GM10248 (cell line): ENCODE data around the gene PLCD1.

ENCODE experiments used
- CTCF ChIA-PET: fragments of 300-600 bp; sonication (Branson Sonifier 250); formaldehyde crosslinking; extraction: SDS; loops from one replicate; lab custom pipeline; 2021; ENCODE audit warnings: antibody characterized with exemption; lab: Yijun Ruan, JAX
- POLR2A ChIA-PET: fragments of 350-650 bp; sonication (Branson Sonifier 250); formaldehyde crosslinking; extraction: SDS; loops from one replicate; lab custom pipeline; 2020; ENCODE audit warnings: antibody characterized with exemption; lab: Yijun Ruan, JAX
- DNase-seq: peaks from one replicate; pipeline ENCODE4 v3.0.0; 2012; ENCODE audit errors: extremely low spot score
- TF ChIP-seq, protein P1 (sequence below): IDR thresholded peaks from 2 replicates; pipeline ENCODE4 v1.5.1; 2012; ENCODE audit warnings: mild to moderate bottlenecking, low read depth; ENCODE audit errors: extremely low read depth, missing control alignments, control extremely low read depth

PLCD1 gene

DNA sequence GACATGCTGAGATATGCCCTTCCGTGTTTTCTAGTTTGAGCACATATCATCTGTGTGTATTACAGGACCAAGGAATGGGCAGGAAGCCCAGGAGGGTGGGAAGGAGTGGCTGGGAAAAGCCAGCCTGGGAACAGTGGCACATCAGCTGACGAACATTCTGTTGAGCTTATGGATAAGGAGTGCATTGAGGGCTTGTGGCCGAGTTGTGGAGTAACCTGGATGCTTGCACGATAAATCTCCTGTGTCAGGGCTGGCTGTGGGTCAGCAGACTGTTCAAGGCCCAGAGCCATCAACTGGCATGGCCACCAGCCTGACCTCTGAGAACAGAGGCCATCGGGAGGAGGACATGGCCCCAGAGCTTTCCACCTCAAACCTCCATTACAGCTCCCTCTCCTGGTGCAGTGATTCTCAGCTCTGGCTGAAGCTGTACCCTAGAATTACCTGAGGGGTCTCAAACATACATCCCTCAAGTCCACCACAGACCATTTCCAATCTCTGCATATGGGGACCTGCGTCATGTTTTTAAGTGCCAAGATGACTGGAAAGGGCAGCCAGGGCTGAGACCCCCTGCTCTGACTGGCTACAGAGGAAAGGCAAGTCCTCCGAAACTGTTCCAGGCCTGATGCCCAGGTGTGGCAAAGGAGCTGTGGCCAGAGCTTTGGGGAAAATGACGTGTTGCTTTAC lies 43.7 kb downstream of the PLCD1 start:
- TF ChIP-seq, protein P1, sequence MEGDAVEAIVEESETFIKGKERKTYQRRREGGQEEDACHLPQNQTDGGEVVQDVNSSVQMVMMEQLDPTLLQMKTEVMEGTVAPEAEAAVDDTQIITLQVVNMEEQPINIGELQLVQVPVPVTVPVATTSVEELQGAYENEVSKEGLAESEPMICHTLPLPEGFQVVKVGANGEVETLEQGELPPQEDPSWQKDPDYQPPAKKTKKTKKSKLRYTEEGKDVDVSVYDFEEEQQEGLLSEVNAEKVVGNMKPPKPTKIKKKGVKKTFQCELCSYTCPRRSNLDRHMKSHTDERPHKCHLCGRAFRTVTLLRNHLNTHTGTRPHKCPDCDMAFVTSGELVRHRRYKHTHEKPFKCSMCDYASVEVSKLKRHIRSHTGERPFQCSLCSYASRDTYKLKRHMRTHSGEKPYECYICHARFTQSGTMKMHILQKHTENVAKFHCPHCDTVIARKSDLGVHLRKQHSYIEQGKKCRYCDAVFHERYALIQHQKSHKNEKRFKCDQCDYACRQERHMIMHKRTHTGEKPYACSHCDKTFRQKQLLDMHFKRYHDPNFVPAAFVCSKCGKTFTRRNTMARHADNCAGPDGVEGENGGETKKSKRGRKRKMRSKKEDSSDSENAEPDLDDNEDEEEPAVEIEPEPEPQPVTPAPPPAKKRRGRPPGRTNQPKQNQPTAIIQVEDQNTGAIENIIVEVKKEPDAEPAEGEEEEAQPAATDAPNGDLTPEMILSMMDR = no peak
- CTCF ChIA-PET = interaction anchor here (0.8 to 5.2 kb wide), 5 partner anchors 9 to 130 kb away, joined by 3 to 39 read pairs (median 5); no protein-coding TSS in a partner anchor
- DNase-seq = no peak
- POLR2A ChIA-PET = no interaction called here

DNA sequence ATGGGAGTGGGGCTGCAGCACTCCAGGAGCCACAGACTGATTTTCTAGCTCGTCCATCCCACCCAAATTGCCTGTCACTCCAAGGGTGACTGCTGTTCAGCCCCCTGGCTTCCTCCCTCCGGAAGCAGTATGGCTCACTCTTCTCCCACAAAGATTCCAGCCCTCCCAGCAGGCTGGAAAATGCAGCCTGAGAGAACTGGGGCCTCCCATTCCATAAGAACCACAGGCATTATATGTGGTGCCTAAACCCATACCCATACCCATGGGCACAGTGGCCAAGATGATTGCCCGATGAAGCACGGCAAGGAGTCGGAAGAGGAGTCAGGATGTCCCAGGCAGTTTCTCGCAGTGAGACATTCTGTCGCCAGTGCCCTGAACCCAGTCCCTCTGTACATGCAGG lies 44.8 kb downstream of the PLCD1 start:
- DNase-seq = no peak
- ChIA-PET POLR2A (no interaction called here), CTCF (interaction anchor here (2.1 to 5.2 kb wide), 2 partner anchors 10 to 129 kb away, joined by 8 to 39 read pairs; no protein-coding TSS in a partner anchor)
- TF ChIP-seq, protein P1 = no peak

DNA sequence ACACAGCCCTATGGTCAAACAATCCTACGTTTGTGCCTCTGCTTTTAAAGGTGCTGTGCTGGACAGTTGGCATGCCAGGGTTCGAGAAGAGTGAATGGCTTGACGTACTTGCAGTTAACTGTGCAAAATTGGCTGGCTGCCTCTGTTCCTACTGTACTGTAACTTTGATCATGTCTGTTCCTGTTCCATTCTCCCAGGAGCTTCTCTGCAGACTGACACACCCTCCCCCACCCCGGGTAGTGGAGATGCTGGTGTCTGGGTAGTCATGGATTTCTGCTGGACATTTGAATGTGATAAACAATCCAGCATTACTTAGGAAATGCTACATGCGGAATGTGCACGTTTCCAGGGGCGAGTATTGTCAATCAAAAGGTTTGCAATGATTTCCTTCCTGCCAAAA lies 45.4 kb downstream of the PLCD1 start:
- POLR2A ChIA-PET = no interaction called here
- CTCF ChIA-PET = interaction anchor here (1.1 to 6.2 kb wide), 4 partner anchors 10 to 129 kb away, joined by 5 to 39 read pairs (median 21); no protein-coding TSS in a partner anchor

DNA sequence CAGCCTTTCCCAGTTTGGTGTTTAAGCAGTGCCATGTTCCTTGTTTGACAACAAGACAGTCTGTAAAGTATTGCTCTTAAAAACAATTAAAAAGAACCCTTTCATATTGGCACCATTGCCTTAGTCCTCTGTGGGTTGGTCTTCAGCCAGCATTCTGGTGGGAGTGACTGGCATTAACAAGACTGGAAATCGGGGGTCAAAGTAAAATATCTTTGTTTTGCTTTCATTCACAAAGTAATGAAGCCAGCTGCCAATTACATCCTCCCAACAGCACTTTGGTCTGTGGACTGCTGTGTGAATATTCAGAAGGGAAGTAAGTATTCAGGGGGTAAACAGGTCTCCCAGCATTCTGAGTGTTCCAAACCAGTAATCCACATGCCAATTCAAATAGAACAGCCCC lies 47.1 kb downstream of the PLCD1 start:
- CTCF ChIA-PET = interaction anchor here (1.3 to 6.2 kb wide), 4 partner anchors 8 to 21 kb away, joined by 5 to 39 read pairs (median 21); no protein-coding TSS in a partner anchor
- POLR2A ChIA-PET = interaction anchor here (0.8 kb wide), 1 partner anchor 11 kb away, joined by 3 read pairs; no protein-coding TSS in a partner anchor

More for the DNA sequence above, 45.4 kb downstream of the PLCD1 start:
- no peak for DNase-seq
- TF ChIP-seq, protein P1 = no peak

DNA sequence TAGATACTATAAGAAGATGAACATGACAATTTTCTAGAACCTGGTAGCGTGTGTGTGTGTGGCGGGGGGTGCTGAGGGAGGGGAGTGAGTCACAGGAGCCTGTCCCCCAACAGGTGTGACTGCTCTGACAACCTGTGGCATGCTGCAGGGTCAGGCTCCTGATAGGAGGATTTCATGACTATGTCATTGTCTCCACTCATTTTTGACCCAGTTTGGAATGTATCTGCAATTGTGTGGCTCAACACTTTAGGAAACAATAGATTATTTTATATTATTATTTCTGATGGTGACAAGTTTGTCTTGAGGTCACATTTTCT lies 48.1 kb downstream of the PLCD1 start:
- ChIA-PET CTCF (interaction anchor here (1.3 to 6.2 kb wide), 2 partner anchors 14 to 16 kb away, joined by 8 to 34 read pairs; no protein-coding TSS in a partner anchor), POLR2A (no interaction called here)
- TF ChIP-seq, protein P1 = no peak
- no peak for DNase-seq

More for the DNA sequence above, 47.1 kb downstream of the PLCD1 start:
- TF ChIP-seq, protein P1 = no peak
- no peak for DNase-seq

GRCh38 chr3:37980462-37981347 lies 48.7 kb downstream of the PLCD1 start:
- TF ChIP-seq, protein P1 = no peak
- DNase-seq = no peak
- ChIA-PET POLR2A (no interaction called here), CTCF (interaction anchor here (0.8 to 6.2 kb wide), 4 partner anchors 14 to 126 kb away, joined by 3 to 34 read pairs (median 8); no protein-coding TSS in a partner anchor)
